HEK293 (cell line): ENCODE results near the gene TSPAN7.

Source experiments
- CTCF ChIA-PET: fragments of 350-600 bp; formaldehyde crosslinking; extraction: SDS; loops from one replicate; lab custom pipeline; 2021; ENCODE audit warnings: antibody characterized with exemption; lab: Yijun Ruan, JAX
- POLR2A ChIA-PET: fragments of 300-600 bp; formaldehyde crosslinking; extraction: SDS; loops from one replicate; lab custom pipeline; 2020; ENCODE audit warnings: antibody characterized with exemption, inconsistent platforms; lab: Yijun Ruan, JAX
- H3K27ac ChIP-seq: fragments of 200-500 bp; sonication (Bioruptor generic); 2 replicates; pipeline ENCODE4 v1.5.1; 2014; ENCODE audit warnings: low read depth, low read length, control low read depth, inconsistent platforms; ENCODE audit errors: extremely low read depth
- H3K36me3 ChIP-seq, 2 experiments: fragments of 200-500 bp in 1 of 2; sonication (Bioruptor generic) in 1 of 2; 1 replicate in 1 of 2; 2 replicates in 1 of 2; pipeline ENCODE4 v1.5.1; 2014 to 2017; ENCODE audit warnings: inconsistent platforms in 2 of 2, low read length in 2 of 2; ENCODE audit not compliant: control insufficient read depth in 2 of 2, insufficient read depth in 1 of 2
- H3K4me1 ChIP-seq: fragments of 200-500 bp; sonication (Bioruptor generic); 2 replicates; pipeline ENCODE4 v1.5.1; 2014; ENCODE audit warnings: mild to moderate bottlenecking, low read length, inconsistent platforms; ENCODE audit not compliant: control insufficient read depth, insufficient read depth
- H3K4me3 ChIP-seq: 2 replicates; pipeline ENCODE4 v1.5.1; 2011; ENCODE audit warnings: low read depth, mild to moderate bottlenecking, control low read depth, low read length, moderate library complexity
- H3K9me3 ChIP-seq: fragments of 200-500 bp; sonication (Bioruptor generic); 2 replicates; pipeline ENCODE4 v1.5.1; 2014; ENCODE audit warnings: low read depth, low read length, inconsistent platforms; ENCODE audit not compliant: control insufficient read depth, insufficient read depth
- BCL11B ChIP-seq: fragments of 450-650 bp; formaldehyde crosslinking; IDR thresholded peaks from 2 replicates; pipeline ENCODE4 v1.5.1; 2016; ENCODE audit warnings: low read depth, missing biosample characterization, missing genetic modification characterization
- FEZF1 ChIP-seq: fragments of 450-650 bp; formaldehyde crosslinking; IDR thresholded peaks from 2 replicates; pipeline ENCODE4 v1.5.1; 2016; ENCODE audit warnings: missing biosample characterization, missing genetic modification characterization
- GLIS1 ChIP-seq: fragments of 450-650 bp; formaldehyde crosslinking; IDR thresholded peaks from 2 replicates; pipeline ENCODE4 v1.5.1; 2016; ENCODE audit warnings: missing biosample characterization, missing genetic modification characterization
- PRDM1 ChIP-seq: fragments of 450-650 bp; formaldehyde crosslinking; IDR thresholded peaks from 2 replicates; pipeline ENCODE4; 2016; ENCODE audit warnings: missing biosample characterization, missing genetic modification characterization
- SCRT1 ChIP-seq: fragments of 450-650 bp; formaldehyde crosslinking; IDR thresholded peaks from 2 replicates; pipeline ENCODE4 v1.5.1; 2016; ENCODE audit warnings: missing biosample characterization, missing genetic modification characterization, borderline replicate concordance
- SP3 ChIP-seq: fragments of 450-650 bp; formaldehyde crosslinking; IDR thresholded peaks from 2 replicates; pipeline ENCODE4 v1.5.1; 2016; ENCODE audit warnings: missing biosample characterization, missing genetic modification characterization
- ZFP69B ChIP-seq: fragments of 450-650 bp; formaldehyde crosslinking; IDR thresholded peaks from 2 replicates; pipeline ENCODE4 v1.5.1; 2016; ENCODE audit warnings: missing biosample characterization, missing genetic modification characterization
- ZNF16 ChIP-seq: fragments of 450-650 bp; formaldehyde crosslinking; IDR thresholded peaks from 2 replicates; pipeline ENCODE4 v1.5.1; 2016; ENCODE audit warnings: low read depth, missing biosample characterization, missing genetic modification characterization
- ZNF214 ChIP-seq: fragments of 450-650 bp; formaldehyde crosslinking; IDR thresholded peaks from 2 replicates; pipeline ENCODE4 v1.5.1; 2017; ENCODE audit warnings: missing biosample characterization, mild to moderate bottlenecking, missing genetic modification characterization, borderline replicate concordance
- ZNF324 ChIP-seq: fragments of 450-650 bp; formaldehyde crosslinking; IDR thresholded peaks from 2 replicates; pipeline ENCODE4 v1.5.1; 2016; ENCODE audit warnings: missing biosample characterization, missing genetic modification characterization
- ZNF335 ChIP-seq: fragments of 450-650 bp; formaldehyde crosslinking; conservative IDR thresholded peaks from 2 replicates; pipeline ENCODE4 v1.5.1; 2016; ENCODE audit warnings: missing biosample characterization, missing genetic modification characterization
- ZNF341 ChIP-seq: fragments of 450-650 bp; formaldehyde crosslinking; IDR thresholded peaks from 2 replicates; pipeline ENCODE4; 2016; ENCODE audit warnings: low read depth, missing biosample characterization, missing genetic modification characterization
- ZNF350 ChIP-seq: fragments of 450-650 bp; formaldehyde crosslinking; IDR thresholded peaks from 2 replicates; pipeline ENCODE4 v1.5.0; 2017; ENCODE audit warnings: missing biosample characterization, mild to moderate bottlenecking, missing genetic modification characterization
- ZNF37A ChIP-seq: fragments of 450-650 bp; IDR thresholded peaks from 2 replicates; pipeline ENCODE4 v1.5.1; 2018; ENCODE audit warnings: missing biosample characterization, missing genetic modification characterization
- ZNF391 ChIP-seq: fragments of 450-650 bp; formaldehyde crosslinking; IDR thresholded peaks from 2 replicates; pipeline ENCODE4 v1.5.1; 2016; ENCODE audit warnings: low read depth, missing biosample characterization, missing genetic modification characterization, borderline replicate concordance
- ZNF510 ChIP-seq: fragments of 450-650 bp; formaldehyde crosslinking; IDR thresholded peaks from 2 replicates; pipeline ENCODE4 v1.5.1; 2018; ENCODE audit warnings: mild to moderate bottlenecking, missing genetic modification characterization, missing biosample characterization; ENCODE audit not compliant: insufficient replicate concordance
- ZNF555 ChIP-seq: fragments of 450-650 bp; formaldehyde crosslinking; conservative IDR thresholded peaks from 2 replicates; pipeline ENCODE4 v1.5.1; 2017; ENCODE audit warnings: missing biosample characterization, mild to moderate bottlenecking, missing genetic modification characterization, inconsistent platforms
- ZNF560 ChIP-seq: fragments of 450-650 bp; formaldehyde crosslinking; IDR thresholded peaks from 2 replicates; pipeline ENCODE4 v1.5.1; 2017; ENCODE audit warnings: missing biosample characterization, missing genetic modification characterization, borderline replicate concordance
- ZNF561 ChIP-seq: fragments of 450-650 bp; IDR thresholded peaks from 2 replicates; pipeline ENCODE4 v1.5.1; 2018; ENCODE audit warnings: missing biosample characterization, missing genetic modification characterization, borderline replicate concordance
- ZNF624 ChIP-seq: fragments of 450-650 bp; formaldehyde crosslinking; IDR thresholded peaks from 2 replicates; pipeline ENCODE4 v1.5.1; 2017; ENCODE audit warnings: missing biosample characterization, missing genetic modification characterization
- ZNF701 ChIP-seq: fragments of 450-650 bp; formaldehyde crosslinking; IDR thresholded peaks from 2 replicates; pipeline ENCODE4 v1.5.1; 2016; ENCODE audit warnings: missing biosample characterization, missing genetic modification characterization
- ZNF768 ChIP-seq: fragments of 450-650 bp; formaldehyde crosslinking; IDR thresholded peaks from 2 replicates; pipeline ENCODE4 v1.5.1; 2018; ENCODE audit warnings: missing biosample characterization, mild to moderate bottlenecking, missing genetic modification characterization
- ZNF791 ChIP-seq: fragments of 450-650 bp; formaldehyde crosslinking; IDR thresholded peaks from 2 replicates; pipeline ENCODE4 v1.5.1; 2016; ENCODE audit warnings: missing biosample characterization, missing genetic modification characterization
- ZNF843 ChIP-seq: fragments of 450-650 bp; formaldehyde crosslinking; IDR thresholded peaks from 2 replicates; pipeline ENCODE4 v1.5.1; 2016; ENCODE audit warnings: missing biosample characterization, missing genetic modification characterization
- ZSCAN23 ChIP-seq: fragments of 450-650 bp; formaldehyde crosslinking; IDR thresholded peaks from 2 replicates; pipeline ENCODE4 v1.5.1; 2016; ENCODE audit warnings: missing biosample characterization, missing genetic modification characterization
- TF ChIP-seq, protein P1 (sequence below): fragments of 450-650 bp; formaldehyde crosslinking; IDR thresholded peaks from 2 replicates; pipeline ENCODE4 v1.5.1; 2016; ENCODE audit warnings: missing biosample characterization, missing genetic modification characterization
- TF ChIP-seq, protein P2 (sequence below): fragments of 450-650 bp; formaldehyde crosslinking; IDR thresholded peaks from 2 replicates; pipeline ENCODE4 v1.5.1; 2016; ENCODE audit warnings: missing biosample characterization, missing genetic modification characterization
- TF ChIP-seq, protein P3 (sequence below): fragments of 450-650 bp; formaldehyde crosslinking; IDR thresholded peaks from 2 replicates; pipeline ENCODE4 v1.5.1; 2016; ENCODE audit warnings: missing biosample characterization, missing genetic modification characterization
- TF ChIP-seq, protein P4 (sequence below): sonication (generic); formaldehyde crosslinking; IDR thresholded peaks from 2 replicates; pipeline ENCODE4 v1.8.1; 2022; ENCODE audit warnings: mild to moderate bottlenecking, moderate library complexity, missing genetic modification reagents

The TSPAN7 gene

DNA sequence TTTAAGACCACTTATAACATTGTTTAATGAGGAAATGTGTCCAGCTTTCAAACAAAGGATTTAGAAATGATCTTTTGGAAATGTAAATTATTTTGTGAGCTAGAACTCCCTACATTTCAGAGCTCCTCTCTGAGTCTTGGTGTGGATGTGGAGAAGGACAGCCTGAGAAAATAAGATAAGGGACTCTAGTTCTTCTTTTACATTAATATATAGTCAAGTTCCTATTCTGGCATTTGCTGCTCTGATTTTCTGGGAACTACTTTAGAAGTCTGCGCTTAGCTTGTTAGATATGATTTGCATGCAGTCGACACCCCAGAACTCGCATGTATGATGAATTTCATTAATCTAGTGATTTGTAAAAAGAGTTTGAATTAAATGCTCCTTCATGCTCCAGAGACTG is 45.5 kb downstream of the TSPAN7 start:
- no peak overlapping the region for H3K4me3 ChIP-seq
- no peak for TF ChIP-seq ZNF624 (tag by site-specific recombination)
- TF ChIP-seq ZNF843 (tag by site-specific recombination), result no peak
- TF ChIP-seq ZNF561 (tag by site-specific recombination), result no peak
- TF ChIP-seq ZNF768 (tag by site-specific recombination), result no peak
- TF ChIP-seq ZNF555 (tag by site-specific recombination), result no peak
- TF ChIP-seq SP3 (tag by site-specific recombination), result no peak
- TF ChIP-seq ZNF791 (tag by site-specific recombination), result no peak
- TF ChIP-seq ZNF391 (tag by site-specific recombination), result no peak
- no peak for TF ChIP-seq ZNF324 (tag by site-specific recombination)
- no peak for TF ChIP-seq PRDM1
- no peak for TF ChIP-seq ZNF560 (tag by site-specific recombination)
- TF ChIP-seq GLIS1 (tag by site-specific recombination), result no peak
- no peak for TF ChIP-seq ZFP69B (tag by site-specific recombination)
- TF ChIP-seq ZSCAN23 (tag by site-specific recombination), result no peak
- no peak for TF ChIP-seq ZNF510 (tag by site-specific recombination)
- TF ChIP-seq ZNF37A (tag by site-specific recombination), result no peak
- TF ChIP-seq, protein P1, sequence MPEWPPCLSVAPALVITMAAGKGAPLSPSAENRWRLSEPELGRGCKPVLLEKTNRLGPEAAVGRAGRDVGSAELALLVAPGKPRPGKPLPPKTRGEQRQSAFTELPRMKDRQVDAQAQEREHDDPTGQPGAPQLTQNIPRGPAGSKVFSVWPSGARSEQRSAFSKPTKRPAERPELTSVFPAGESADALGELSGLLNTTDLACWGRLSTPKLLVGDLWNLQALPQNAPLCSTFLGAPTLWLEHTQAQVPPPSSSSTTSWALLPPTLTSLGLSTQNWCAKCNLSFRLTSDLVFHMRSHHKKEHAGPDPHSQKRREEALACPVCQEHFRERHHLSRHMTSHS (tag by site-specific recombination), result no peak
- H3K4me1 ChIP-seq, result no peaks in the 10 kb centered on the region
- H3K9me3 ChIP-seq, result no peaks in the 10 kb centered on the region
- ChIA-PET POLR2A (no interaction called here), CTCF (no interaction called here)
- no peaks in the 10 kb centered on the region for H3K36me3 ChIP-seq
- H3K27ac ChIP-seq, result no peak overlapping the region

DNA sequence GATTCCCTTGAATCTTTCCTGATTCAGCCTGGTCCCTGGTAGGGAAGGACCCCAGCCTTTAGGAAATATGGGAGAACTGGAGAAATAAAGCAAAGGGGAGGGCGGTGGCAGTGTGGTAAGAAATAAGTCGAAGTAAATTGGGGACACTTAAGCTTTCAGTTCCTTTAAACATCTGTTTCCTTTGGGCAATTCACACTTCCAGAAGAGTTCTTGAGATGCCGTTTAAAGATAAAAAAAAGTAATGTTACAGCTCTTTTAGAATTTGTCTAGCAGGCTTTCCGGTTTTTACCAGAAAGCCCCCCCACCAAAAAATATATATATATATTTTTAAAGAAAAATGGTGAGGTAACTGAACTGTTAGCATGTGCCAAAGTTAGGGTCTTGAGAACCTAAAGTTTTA is 46.6 kb downstream of the TSPAN7 start:
- POLR2A ChIA-PET, result no interaction called here
- Histone ChIP-seq H3K9me3 (no peaks in the 10 kb centered on the region; the same call in 1 of the 2 replicates), H3K4me1 (no peaks in the 10 kb centered on the region), H3K36me3 (no peaks in the 10 kb centered on the region), H3K4me3 (no peak overlapping the region), H3K27ac (no peak overlapping the region)
- CTCF ChIA-PET, result interaction anchor here (0.6 to 0.7 kb wide), 2 partner anchors 65 to 1991 kb away, joined by 3 to 4 read pairs; no protein-coding TSS in a partner anchor
- TF ChIP-seq ZNF335 (tag by site-specific recombination), result no peak
- TF ChIP-seq SCRT1 (tag by site-specific recombination), result no peak

DNA sequence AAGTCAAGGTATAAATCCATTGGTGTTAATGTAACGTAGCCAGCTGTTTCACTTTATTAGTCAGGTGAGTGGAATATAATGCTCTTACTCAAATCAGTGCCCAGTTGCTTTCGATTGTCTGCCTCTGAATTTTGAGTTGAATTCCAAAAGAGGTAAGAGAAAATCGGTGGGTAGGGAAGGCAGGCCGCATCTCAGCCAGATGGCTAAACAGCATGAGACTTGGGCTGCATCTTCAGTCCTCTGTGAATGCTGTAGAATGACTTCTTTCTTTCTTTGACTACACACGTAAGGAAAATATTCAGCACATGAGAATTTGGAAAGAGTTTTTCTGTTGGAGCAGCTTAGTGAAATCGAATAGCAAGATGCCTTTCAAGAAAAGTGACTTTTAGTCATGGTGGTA is 49.5 kb downstream of the TSPAN7 start:
- no peaks in the 10 kb centered on the region for H3K4me1 ChIP-seq
- ChIA-PET CTCF (no interaction called here), POLR2A (no interaction called here)
- no peak overlapping the region for H3K4me3 ChIP-seq
- no peaks in the 10 kb centered on the region for H3K36me3 ChIP-seq
- H3K27ac ChIP-seq, result no peak overlapping the region
- H3K9me3 ChIP-seq, result no peaks in the 10 kb centered on the region; the same call in 1 of the 2 replicates
- TF ChIP-seq ZNF341 (no peak), ZNF214 (no peak), ZNF701 (no peak), ZNF350 (tag by site-specific recombination) (no peak), ZNF16 (no peak), BCL11B (tag by site-specific recombination) (no peak), FEZF1 (tag by site-specific recombination) (no peak)
- TF ChIP-seq, protein P2, sequence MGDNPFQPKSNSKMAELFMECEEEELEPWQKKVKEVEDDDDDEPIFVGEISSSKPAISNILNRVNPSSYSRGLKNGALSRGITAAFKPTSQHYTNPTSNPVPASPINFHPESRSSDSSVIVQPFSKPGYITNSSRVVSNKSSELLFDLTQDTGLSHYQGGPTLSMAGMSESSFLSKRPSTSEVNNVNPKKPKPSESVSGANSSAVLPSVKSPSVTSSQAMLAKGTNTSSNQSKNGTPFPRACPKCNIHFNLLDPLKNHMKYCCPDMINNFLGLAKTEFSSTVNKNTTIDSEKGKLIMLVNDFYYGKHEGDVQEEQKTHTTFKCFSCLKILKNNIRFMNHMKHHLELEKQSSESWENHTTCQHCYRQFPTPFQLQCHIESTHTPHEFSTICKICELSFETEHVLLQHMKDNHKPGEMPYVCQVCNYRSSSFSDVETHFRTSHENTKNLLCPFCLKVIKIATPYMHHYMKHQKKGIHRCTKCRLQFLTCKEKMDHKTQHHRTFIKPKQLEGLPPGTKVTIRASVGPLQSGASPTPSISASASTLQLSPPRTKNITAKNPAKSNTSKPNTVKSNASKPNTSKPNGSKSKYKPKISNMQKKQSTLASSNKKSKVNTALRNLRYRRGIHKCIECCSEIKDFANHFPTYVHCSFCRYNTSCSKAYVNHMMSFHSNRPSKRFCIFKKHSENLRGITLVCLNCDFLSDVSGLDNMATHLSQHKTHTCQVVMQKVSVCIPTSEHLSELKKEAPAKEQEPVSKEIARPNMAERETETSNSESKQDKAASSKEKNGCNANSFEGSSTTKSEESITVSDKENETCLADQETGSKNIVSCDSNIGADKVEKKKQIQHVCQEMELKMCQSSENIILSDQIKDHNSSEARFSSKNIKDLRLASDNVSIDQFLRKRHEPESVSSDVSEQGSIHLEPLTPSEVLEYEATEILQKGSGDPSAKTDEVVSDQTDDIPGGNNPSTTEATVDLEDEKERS (tag by site-specific recombination), result no peak
- TF ChIP-seq, protein P3, sequence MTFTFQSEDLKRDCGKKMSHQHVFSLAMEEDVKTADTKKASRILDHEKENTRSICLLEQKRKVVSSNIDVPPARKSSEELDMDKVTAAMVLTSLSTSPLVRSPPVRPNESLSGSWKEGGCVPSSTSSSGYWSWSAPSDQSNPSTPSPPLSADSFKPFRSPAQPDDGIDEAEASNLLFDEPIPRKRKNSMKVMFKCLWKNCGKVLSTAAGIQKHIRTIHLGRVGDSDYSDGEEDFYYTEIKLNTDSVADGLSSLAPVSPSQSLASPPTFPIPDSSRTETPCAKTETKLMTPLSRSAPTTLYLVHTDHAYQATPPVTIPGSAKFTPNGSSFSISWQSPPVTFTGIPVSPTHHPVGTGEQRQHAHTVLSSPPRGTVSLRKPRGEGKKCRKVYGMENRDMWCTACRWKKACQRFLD, result no peak
- TF ChIP-seq, protein P4, sequence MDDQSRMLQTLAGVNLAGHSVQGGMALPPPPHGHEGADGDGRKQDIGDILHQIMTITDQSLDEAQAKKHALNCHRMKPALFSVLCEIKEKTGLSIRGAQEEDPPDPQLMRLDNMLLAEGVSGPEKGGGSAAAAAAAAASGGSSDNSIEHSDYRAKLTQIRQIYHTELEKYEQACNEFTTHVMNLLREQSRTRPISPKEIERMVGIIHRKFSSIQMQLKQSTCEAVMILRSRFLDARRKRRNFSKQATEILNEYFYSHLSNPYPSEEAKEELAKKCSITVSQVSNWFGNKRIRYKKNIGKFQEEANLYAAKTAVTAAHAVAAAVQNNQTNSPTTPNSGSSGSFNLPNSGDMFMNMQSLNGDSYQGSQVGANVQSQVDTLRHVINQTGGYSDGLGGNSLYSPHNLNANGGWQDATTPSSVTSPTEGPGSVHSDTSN (CRISPR knock-in tag), result no peak
